Activated T-cell treated with anti-CD3 and anti-CD28 coated beads, Interleukin-2, amount 50 U/mL, for 24 hours (primary cell): Measurements from ENCODE around the gene SYNPO.

Experiments used
- DNase-seq: peaks from one replicate; pipeline ENCODE4 v3.0.0-alpha.2; 2020
- H3K27ac Mint-ChIP-seq: 2 replicates; pipeline ENCODE4 v1.8.0; 2020; ENCODE audit warnings: mild to moderate bottlenecking, mixed read lengths
- H3K27me3 Mint-ChIP-seq: 2 replicates; pipeline ENCODE4 v1.8.0; 2020; ENCODE audit warnings: mixed read lengths
- H3K36me3 Mint-ChIP-seq: 2 replicates; pipeline ENCODE4 v1.8.0; 2020; ENCODE audit warnings: low read depth, mixed read lengths
- H3K4me1 Mint-ChIP-seq: 2 replicates; pipeline ENCODE4 v1.8.0; 2020; ENCODE audit warnings: low read depth, mixed read lengths
- H3K4me3 Mint-ChIP-seq: 2 replicates; pipeline ENCODE4 v1.8.0; 2020; ENCODE audit warnings: mild to moderate bottlenecking, moderate library complexity, mixed read lengths
- H3K9me3 Mint-ChIP-seq: 2 replicates; pipeline ENCODE4 v1.8.0; 2020; ENCODE audit warnings: mixed read lengths

Gene SYNPO

DNA sequence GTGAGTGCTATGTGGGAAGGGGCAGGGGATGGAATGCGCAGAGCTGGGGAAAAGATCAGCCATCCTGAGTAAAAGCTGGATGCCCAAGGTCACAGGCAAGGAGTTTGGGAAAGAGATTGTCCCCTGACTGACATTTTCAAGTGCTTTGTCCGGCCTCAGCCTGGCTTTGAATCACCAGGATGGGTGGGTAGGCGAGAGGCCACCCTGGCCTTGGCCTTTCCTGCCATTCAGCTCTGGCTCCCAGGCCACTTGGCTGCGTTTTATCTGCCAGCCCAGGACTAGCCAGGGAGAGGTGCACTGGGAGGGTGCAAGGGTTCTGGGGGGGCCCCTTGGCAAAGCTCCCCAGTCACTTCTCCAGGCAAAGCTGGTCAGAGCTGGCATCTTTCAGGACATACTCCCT is 37.4 kb upstream of the SYNPO start:
- Mint-ChIP-seq H3K27ac (no peak overlapping the region), H3K27me3 (no peaks in the 10 kb centered on the region), H3K9me3 (no peaks in the 10 kb centered on the region), H3K36me3 (no peaks in the 10 kb centered on the region), H3K4me1 (no peaks in the 10 kb centered on the region), H3K4me3 (no peak overlapping the region)
- DNase-seq = no peak

DNA sequence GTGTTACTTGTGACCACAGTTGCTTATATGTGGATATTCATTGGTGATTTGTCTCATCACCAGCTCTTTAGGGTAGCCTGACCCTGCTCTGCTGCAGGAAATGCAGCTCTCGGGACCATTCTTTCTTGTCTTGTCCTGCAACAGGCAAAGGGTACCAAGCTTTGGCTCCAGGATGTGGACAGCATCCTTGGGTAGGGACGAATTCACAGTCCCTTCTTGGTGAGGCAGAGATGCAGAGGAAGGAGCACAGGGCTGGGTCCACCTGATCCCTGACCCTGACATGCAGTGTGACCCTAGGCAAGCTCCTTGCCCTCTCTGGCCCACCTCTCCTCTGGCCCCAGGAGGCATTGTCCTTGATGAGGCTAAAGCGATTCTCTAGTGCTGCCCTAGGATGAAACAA is 37.0 kb upstream of the SYNPO start:
- no peaks in the 10 kb centered on the region for H3K27me3 Mint-ChIP-seq
- no peak overlapping the region for H3K4me3 Mint-ChIP-seq
- H3K9me3 Mint-ChIP-seq = no peaks in the 10 kb centered on the region
- no peak overlapping the region for H3K27ac Mint-ChIP-seq
- DNase-seq = no peak
- H3K4me1 Mint-ChIP-seq = no peaks in the 10 kb centered on the region
- no peaks in the 10 kb centered on the region for H3K36me3 Mint-ChIP-seq

DNA sequence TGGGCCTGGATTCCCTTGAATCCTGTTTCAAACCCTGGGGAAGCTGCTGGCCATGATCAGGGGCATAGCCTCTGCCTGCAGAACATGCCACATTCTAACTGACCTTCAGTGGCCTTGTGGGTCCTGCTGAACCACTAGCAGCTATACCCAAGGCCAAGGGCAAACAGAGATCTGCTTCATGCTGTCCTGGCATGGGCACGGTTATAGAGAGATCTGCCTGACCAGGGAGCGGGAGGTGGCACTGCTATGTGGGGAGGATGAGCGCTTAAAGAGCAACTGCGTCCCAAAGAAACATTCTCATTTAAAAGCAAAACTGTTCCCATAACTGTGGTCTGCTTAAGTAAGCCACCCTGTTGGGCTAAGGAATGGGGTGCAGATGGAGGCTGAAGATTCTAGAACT is 36.5 kb upstream of the SYNPO start:
- Mint-ChIP-seq H3K27ac (no peak overlapping the region), H3K9me3 (no peaks in the 10 kb centered on the region), H3K27me3 (no peaks in the 10 kb centered on the region), H3K36me3 (no peaks in the 10 kb centered on the region), H3K4me3 (no peak overlapping the region), H3K4me1 (no peaks in the 10 kb centered on the region)
- DNase-seq = no peak

DNA sequence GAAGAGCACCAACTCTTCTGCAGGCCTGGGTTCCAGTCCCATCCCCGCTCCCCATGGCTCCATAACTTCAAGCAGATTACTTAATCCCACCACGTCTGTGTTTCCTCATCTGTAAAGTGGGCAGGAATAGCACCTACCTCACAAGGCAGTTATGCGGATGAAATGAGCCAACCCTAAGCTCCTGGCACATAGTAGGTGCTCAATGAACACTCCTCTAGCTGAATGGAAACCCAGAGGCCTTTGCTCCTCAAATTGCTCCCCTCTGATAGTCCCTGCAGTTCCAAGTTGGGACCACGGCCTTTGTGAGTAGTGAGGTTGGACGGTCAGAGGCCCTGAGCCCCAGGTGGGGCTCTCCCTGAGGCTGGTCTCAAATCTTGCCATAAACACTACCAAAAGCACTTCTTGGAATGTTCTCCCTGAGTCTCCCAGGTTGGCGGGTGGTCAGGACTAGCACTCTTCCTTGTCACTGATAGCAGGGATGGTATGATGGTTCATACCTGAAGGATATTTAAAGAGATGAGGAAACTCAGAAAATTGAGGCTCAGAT is 35.5 kb upstream of the SYNPO start:
- no peak for DNase-seq
- no peaks in the 10 kb centered on the region for H3K9me3 Mint-ChIP-seq
- no peaks in the 10 kb centered on the region for H3K4me1 Mint-ChIP-seq
- no peaks in the 10 kb centered on the region for H3K36me3 Mint-ChIP-seq
- no peaks in the 10 kb centered on the region for H3K27me3 Mint-ChIP-seq
- no peak overlapping the region for H3K4me3 Mint-ChIP-seq
- no peak overlapping the region for H3K27ac Mint-ChIP-seq

DNA sequence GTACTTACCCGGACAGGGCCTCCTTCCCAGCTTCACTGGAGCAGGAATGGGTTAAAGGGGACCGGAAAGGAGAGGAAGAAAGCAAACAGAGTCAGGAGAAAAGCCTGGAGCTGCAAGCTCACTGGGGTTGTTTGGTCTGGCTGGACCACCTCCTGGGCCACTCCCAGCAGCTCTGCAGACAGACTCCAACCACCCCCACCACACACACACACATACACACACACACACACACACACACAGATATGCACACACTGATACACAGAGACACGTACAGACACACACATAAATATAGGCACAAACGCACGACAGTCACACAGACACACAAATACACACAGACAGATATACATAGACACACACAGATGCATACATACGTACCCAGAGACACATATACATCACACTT is 34.9 kb upstream of the SYNPO start:
- Mint-ChIP-seq H3K27ac (no peak overlapping the region), H3K9me3 (no peaks in the 10 kb centered on the region), H3K36me3 (no peaks in the 10 kb centered on the region), H3K27me3 (no peaks in the 10 kb centered on the region), H3K4me3 (no peak overlapping the region), H3K4me1 (no peaks in the 10 kb centered on the region)
- no peak for DNase-seq

DNA sequence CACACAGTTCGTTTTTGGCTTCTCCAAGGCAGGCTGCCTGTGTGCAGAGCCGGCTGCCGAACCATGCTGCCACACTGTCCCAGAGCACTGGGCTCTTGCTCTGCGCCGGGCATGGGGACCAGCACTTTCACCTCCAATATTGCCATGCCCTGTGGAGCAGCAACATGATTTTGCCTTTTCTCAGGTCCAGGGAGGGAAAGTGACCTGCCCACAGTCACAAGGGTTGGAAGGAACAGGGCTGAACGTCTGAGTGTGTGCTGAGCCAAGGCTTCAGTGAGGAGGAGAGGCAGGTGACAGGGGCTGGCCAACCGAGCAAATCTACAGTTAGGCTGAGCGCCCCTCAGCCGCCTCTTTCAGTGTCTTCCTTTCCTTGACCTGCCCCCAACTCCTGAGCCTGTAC is 34.0 kb upstream of the SYNPO start:
- no peaks in the 10 kb centered on the region for H3K27me3 Mint-ChIP-seq
- no peaks in the 10 kb centered on the region for H3K9me3 Mint-ChIP-seq
- H3K4me3 Mint-ChIP-seq = no peak overlapping the region
- DNase-seq = no peak
- H3K36me3 Mint-ChIP-seq = no peaks in the 10 kb centered on the region
- no peaks in the 10 kb centered on the region for H3K4me1 Mint-ChIP-seq
- no peak overlapping the region for H3K27ac Mint-ChIP-seq

DNA sequence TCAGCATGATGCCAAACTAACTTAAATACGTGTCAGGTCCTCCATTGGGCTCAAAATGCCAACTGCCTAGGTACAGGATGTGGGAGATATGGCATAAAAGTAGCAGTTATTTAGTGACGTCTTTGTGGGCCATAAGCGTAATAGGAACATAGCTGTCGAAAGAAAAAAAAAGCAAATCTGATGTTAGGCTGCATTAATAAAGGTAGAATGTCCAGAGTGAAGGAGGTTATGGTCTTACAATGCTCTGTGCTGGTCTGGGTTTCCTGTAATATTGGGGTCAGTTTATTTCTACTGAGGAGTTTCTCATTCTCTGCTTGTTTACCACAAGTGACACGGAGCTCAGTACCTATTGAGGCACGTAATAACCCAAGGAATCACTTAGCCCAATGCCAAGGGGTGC is 33.4 kb upstream of the SYNPO start:
- DNase-seq = no peak
- no peaks in the 10 kb centered on the region for H3K9me3 Mint-ChIP-seq
- no peak overlapping the region for H3K4me3 Mint-ChIP-seq
- H3K4me1 Mint-ChIP-seq = no peaks in the 10 kb centered on the region
- no peak overlapping the region for H3K27ac Mint-ChIP-seq
- H3K36me3 Mint-ChIP-seq = no peaks in the 10 kb centered on the region
- no peaks in the 10 kb centered on the region for H3K27me3 Mint-ChIP-seq

DNA sequence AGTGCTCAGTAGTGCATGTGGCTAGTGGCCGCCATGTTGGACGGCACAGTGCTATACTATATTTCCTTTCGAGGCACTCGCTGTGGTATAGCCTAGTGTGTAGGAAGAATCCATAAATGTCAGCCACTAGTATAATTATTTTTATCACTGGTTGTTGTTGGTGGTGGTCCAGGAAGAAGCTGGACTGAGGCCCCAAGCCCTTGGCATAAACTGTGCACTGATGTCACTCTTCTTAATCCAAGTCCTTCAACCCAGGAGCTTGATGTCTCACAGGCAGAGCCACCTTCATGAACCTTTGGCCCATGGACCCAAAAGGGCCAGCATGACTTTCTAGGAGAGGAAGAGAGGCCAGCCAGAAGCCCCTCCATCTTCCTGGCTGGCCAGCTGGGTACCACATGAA is 32.5 kb upstream of the SYNPO start:
- DNase-seq = no peak
- no peak overlapping the region for H3K27ac Mint-ChIP-seq
- H3K9me3 Mint-ChIP-seq = no peaks in the 10 kb centered on the region
- H3K27me3 Mint-ChIP-seq = no peaks in the 10 kb centered on the region
- no peaks in the 10 kb centered on the region for H3K4me1 Mint-ChIP-seq
- H3K36me3 Mint-ChIP-seq = no peaks in the 10 kb centered on the region
- no peak overlapping the region for H3K4me3 Mint-ChIP-seq

DNA sequence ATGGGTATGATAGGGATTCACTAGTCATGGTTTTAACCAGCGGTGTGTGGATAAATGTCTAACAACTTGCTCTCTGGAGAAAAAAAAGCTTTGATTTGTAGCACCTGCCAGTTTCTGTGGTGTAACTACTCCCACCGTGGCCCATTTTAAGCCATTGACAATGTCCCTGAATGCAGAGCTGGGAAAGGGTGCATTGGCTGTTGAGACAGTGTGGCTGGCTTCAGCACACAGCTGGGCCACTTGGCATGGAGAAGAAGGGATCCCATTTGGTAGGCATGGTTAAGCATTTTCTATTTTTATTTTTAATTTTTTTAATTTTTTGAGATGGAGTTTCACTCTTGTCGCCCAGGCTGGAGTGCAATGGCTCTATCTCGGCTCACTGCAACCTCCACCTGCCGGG is 31.5 kb upstream of the SYNPO start:
- no peak overlapping the region for H3K4me3 Mint-ChIP-seq
- H3K4me1 Mint-ChIP-seq = no peaks in the 10 kb centered on the region
- H3K27me3 Mint-ChIP-seq = no peaks in the 10 kb centered on the region
- no peak for DNase-seq
- H3K9me3 Mint-ChIP-seq = no peaks in the 10 kb centered on the region
- no peak overlapping the region for H3K27ac Mint-ChIP-seq
- H3K36me3 Mint-ChIP-seq = no peaks in the 10 kb centered on the region

DNA sequence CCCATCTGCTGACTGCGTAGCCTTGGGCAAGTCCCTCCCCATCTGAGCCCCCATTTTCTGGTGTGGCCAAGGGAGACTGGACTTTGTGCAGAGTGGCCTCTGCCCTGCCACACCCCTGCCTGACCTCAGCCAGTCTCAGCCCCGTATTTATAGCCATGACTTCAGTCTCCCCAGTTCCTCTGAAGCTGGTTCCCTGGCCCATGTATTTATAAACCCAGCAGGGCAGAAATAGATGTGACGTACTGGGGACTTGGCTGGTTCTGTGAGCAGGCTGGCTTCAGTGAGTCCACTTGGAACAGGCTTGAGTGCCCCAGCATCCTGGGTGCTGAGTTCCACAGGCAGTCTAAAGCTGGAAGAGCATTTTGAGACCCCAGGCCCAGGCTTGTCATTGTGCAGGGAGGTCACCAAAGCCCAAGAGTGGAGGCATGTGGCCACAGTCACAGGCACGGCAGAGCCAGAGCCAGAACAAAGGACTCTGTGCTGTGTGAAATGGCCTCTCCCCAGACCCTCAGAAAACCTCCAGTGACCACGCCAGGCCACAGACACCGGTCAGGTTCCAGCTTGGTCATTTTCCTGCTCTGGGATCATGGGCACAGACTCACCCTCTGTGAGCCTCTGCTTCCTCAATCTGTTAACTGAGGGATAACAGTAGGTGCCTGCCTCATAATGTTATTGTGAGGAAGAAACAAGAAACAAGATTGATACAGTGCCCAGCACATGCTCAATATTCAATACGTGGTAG is 30.4 kb upstream of the SYNPO start:
- no peak overlapping the region for H3K27ac Mint-ChIP-seq
- no peaks in the 10 kb centered on the region for H3K36me3 Mint-ChIP-seq
- no peak overlapping the region for H3K4me3 Mint-ChIP-seq
- H3K27me3 Mint-ChIP-seq = no peaks in the 10 kb centered on the region
- no peak for DNase-seq
- no peaks in the 10 kb centered on the region for H3K9me3 Mint-ChIP-seq
- no peaks in the 10 kb centered on the region for H3K4me1 Mint-ChIP-seq

DNA sequence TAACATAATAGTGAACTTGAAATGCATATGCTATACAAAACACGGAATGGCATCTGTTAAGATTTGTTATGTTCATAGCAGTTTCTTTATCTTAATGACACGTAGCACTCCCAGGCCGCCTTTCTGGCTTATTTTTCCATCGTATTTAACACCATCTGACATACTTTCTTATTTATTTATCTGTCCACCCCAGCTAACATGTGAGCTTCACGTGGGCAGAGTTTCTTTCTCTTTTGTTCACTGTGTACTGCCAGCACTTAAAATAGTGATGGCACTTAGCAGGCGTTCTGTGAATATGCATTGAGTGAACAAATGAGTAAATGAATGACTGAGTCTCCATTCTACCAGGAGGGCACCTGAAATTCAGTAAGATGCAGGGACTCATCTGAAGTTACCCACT is 29.4 kb upstream of the SYNPO start:
- Mint-ChIP-seq H3K27me3 (peaks cover 1% of the 10 kb centered on the region), H3K9me3 (no peaks in the 10 kb centered on the region), H3K4me3 (no peak overlapping the region), H3K4me1 (peaks cover 6% of the 10 kb centered on the region), H3K36me3 (no peaks in the 10 kb centered on the region), H3K27ac (no peak overlapping the region)
- no peak for DNase-seq

DNA sequence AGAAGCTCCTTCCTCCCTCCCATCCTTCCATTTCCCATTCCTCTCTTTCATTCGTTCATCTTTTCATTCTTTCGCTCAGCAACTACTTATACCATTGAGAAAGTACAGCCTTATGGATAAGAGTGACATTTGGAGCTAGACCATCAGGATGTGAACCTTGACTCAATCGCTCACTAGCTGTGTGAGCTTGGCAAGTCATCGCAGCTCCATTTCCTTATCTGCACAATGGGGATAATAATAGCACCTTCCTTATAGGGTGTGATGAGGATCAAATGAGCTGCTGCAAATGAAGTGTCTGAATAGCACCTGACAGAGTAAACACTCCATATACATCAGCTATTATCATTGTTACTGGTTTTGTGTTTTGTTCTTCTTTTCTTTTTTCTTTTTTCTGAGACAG is 28.1 kb upstream of the SYNPO start:
- H3K4me3 Mint-ChIP-seq = no peak overlapping the region
- peaks cover 7% of the 10 kb centered on the region for H3K27me3 Mint-ChIP-seq

DNA sequence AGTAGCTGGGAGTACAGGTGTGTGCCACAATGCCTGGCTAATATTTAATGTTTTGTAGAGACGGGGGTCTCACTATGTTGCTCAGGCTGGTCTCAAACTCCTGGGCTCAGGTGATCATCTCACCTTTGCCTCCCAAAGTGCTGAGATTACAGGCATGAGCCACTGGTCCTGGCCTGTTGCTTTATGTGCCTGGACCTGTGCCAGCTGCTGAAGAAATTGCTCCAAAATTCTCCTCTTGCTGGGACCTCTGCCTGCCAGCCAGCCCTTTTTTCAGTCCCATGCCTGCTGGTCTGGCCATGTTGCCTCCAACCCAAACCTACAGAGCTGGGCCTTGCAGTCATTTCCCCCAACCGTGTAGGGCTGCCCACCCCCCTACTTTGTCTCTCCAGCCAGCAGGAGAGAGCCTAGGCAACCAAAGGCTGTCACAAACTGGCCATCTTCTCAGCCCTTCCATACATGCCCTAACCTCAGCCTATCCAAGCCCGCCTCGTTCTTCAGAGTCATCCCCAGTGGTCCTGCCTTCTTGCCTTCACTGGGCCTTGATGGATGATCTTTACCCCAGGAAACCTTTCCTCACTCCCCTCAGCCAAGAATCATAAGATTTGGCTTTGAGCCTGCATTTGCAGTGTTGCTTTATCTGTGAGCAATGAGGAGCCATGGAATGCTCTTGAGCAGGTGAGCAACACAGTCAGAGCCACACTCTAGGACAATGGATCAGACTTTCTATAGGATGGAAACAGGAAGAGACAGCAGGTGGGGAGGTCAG is 27.4 kb upstream of the SYNPO start:
- Mint-ChIP-seq H3K4me1 (peaks cover 6% of the 10 kb centered on the region), H3K36me3 (no peaks in the 10 kb centered on the region), H3K27ac (no peak overlapping the region), H3K4me3 (no peak overlapping the region), H3K9me3 (no peaks in the 10 kb centered on the region), H3K27me3 (peaks cover 7% of the 10 kb centered on the region)
- DNase-seq = no peak

More for the DNA sequence above, 28.1 kb upstream of the SYNPO start:
- Mint-ChIP-seq H3K36me3 (no peaks in the 10 kb centered on the region), H3K27ac (no peak overlapping the region), H3K4me1 (peaks cover 6% of the 10 kb centered on the region), H3K9me3 (no peaks in the 10 kb centered on the region)
- DNase-seq = no peak

DNA sequence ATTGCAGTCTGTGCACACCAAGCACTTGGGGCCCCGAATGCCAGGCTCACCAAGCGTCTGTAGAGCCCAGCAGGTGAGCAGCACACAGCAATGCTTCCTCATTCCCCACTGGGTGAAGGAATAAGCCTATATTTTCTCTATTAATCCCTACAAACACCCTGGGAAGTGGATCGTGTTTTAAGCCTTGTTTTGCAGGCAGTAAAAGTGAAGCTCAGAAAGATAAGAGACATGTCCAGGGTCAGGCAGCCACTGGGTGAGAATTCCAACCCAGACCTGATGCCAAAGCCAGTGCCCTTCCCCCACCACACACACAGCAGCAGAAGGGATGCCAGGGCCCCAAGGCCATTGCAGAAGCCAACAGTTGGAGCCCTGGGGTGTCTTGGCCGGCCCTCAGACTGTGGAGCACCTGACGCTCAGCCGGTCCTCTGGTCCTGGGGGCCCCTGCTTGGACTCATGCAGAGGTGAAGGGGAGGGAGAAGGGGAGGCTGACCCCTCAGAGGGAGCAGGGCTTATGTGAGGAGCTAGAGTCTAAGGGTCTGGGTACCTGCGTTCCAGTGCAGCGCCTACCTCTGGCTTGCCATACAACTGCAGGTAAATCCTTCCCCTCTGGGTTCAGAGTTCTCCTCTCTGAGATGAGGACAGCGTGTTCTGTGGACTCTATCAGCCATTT is 26.3 kb upstream of the SYNPO start:
- no peaks in the 10 kb centered on the region for H3K36me3 Mint-ChIP-seq
- peaks cover 7% of the 10 kb centered on the region for H3K27me3 Mint-ChIP-seq
- H3K4me1 Mint-ChIP-seq = peaks cover 6% of the 10 kb centered on the region
- no peak for DNase-seq
- no peak overlapping the region for H3K27ac Mint-ChIP-seq
- H3K9me3 Mint-ChIP-seq = no peaks in the 10 kb centered on the region
- no peak overlapping the region for H3K4me3 Mint-ChIP-seq

DNA sequence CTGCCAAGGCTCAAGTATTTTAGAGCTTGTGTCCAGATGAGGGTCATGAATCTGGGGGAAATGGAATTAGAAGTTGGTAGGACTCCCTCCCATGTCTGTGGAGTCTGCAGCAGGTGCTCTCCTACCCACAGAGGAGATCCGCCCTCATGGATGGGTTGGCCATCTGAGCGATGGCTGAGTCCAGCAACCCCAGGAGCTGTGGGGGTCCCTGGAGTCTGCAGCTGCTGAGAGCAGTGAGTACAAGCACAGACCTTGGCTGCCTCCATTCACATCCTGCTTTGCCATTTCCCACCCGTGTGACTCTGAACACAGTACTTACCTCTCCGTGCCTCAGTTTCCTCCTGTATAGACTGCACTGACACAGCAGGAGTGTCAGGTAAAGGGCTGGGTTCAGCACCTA is 25.8 kb upstream of the SYNPO start:
- no peak overlapping the region for H3K4me3 Mint-ChIP-seq
- no peak overlapping the region for H3K27ac Mint-ChIP-seq
- H3K36me3 Mint-ChIP-seq = no peaks in the 10 kb centered on the region
- no peaks in the 10 kb centered on the region for H3K9me3 Mint-ChIP-seq
- H3K4me1 Mint-ChIP-seq = peaks cover 6% of the 10 kb centered on the region
- peaks cover 7% of the 10 kb centered on the region for H3K27me3 Mint-ChIP-seq
- DNase-seq = no peak
